Osteocyte (in vitro differentiated cells): ENCODE results near the gene OSCP1. TPM values are rescaled to one million over a fixed set of nuclear protein-coding genes. Genes with fewer than 3 reads are reported as not detected.

ENCODE experiments used
- DNase-seq: peaks from one replicate; pipeline ENCODE4 v3.0.0; 2021; ENCODE audit warnings: mixed read lengths; ENCODE audit not compliant: unreplicated experiment; ENCODE audit errors: extremely low spot score
- H3K27ac Mint-ChIP-seq: one replicate; pipeline ENCODE4 v1.8.0; 2021; ENCODE audit warnings: mild to moderate bottlenecking, mixed read lengths; ENCODE audit not compliant: unreplicated experiment
- H3K27me3 Mint-ChIP-seq: one replicate; pipeline ENCODE4 v1.8.0; 2021; ENCODE audit warnings: mixed read lengths; ENCODE audit not compliant: unreplicated experiment
- H3K36me3 Mint-ChIP-seq: one replicate; pipeline ENCODE4 v1.8.0; 2021; ENCODE audit warnings: mixed read lengths; ENCODE audit not compliant: unreplicated experiment
- H3K4me1 Mint-ChIP-seq: one replicate; pipeline ENCODE4 v1.8.0; 2021; ENCODE audit warnings: mixed read lengths; ENCODE audit not compliant: unreplicated experiment
- H3K4me3 Mint-ChIP-seq: one replicate; pipeline ENCODE4 v1.8.0; 2021; ENCODE audit warnings: mild to moderate bottlenecking, moderate library complexity, mixed read lengths; ENCODE audit not compliant: unreplicated experiment
- H3K9me3 Mint-ChIP-seq: one replicate; pipeline ENCODE4 v1.8.0; 2021; ENCODE audit warnings: mixed read lengths; ENCODE audit not compliant: unreplicated experiment
- total RNA-seq: library from RNA; stranded (reverse); gene quantifications from 2 replicates; pipeline ENCODE4 v1.2.1, GENCODE V29; 2021
- TF ChIP-seq, protein P1 (sequence below): fragments of 200-600 bp; sonication (generic); IDR thresholded peaks from 2 replicates; pipeline ENCODE4 v1.5.0; 2021; ENCODE audit warnings: antibody characterized with exemption, mild to moderate bottlenecking, moderate library complexity

OSCP1 gene
- total RNA-seq, 1 donor from 2014 or later: 5.0 TPM

DNA sequence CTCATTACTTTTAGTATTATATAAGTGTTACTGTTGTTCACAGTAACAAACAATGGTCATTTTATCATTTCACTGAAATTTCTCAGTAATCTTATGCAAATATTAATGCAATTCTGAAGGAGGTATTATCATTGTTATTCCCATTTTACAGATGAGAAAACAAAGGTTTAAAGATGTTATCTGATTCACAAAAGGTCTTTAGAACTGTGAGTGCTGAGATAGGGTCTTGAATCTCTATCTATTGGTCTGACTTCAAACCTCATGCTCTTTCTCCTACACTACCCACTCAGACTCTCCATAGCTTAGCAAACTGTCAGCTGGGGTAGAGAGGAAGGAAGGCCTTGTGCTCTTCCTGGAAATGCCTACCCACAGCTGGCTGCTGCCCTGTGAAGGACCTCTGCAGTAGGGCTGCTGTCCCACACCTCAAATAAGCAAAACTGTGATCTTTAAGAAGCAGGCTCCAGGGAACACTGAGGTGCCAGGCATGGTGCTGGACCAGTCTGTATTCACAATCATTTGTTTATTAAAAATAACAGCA lies 6.2 kb upstream of the OSCP1 start:
- TF ChIP-seq, protein P1, sequence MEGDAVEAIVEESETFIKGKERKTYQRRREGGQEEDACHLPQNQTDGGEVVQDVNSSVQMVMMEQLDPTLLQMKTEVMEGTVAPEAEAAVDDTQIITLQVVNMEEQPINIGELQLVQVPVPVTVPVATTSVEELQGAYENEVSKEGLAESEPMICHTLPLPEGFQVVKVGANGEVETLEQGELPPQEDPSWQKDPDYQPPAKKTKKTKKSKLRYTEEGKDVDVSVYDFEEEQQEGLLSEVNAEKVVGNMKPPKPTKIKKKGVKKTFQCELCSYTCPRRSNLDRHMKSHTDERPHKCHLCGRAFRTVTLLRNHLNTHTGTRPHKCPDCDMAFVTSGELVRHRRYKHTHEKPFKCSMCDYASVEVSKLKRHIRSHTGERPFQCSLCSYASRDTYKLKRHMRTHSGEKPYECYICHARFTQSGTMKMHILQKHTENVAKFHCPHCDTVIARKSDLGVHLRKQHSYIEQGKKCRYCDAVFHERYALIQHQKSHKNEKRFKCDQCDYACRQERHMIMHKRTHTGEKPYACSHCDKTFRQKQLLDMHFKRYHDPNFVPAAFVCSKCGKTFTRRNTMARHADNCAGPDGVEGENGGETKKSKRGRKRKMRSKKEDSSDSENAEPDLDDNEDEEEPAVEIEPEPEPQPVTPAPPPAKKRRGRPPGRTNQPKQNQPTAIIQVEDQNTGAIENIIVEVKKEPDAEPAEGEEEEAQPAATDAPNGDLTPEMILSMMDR: no peak
- H3K9me3 Mint-ChIP-seq: no peaks in the 10 kb centered on the region

DNA sequence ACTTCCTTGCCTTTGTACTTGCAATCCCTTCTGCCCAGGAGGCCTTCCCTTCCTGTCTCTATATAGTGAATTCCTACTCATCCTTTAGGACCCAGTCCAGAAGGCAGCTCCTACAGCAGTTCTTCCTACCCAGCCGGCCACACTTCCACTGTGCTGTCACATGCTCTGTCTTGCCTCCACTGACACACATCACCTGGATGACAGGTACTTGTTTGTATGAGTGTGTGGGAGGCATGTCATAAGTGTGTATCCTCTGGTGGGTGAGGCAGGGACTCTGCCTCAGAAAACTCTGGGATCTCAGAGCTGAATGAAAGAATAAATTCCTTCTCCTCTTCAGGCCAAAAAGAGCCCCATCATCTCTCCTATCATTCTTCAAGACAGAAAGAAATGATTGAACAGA lies 5.1 kb upstream of the OSCP1 start:
- no peak for DNase-seq
- TF ChIP-seq, protein P1: no peak
- H3K27me3 Mint-ChIP-seq: no peaks in the 10 kb centered on the region
- H3K9me3 Mint-ChIP-seq: no peaks in the 10 kb centered on the region
- H3K36me3 Mint-ChIP-seq: peaks cover 26% of the 10 kb centered on the region
- no peak overlapping the region for H3K4me3 Mint-ChIP-seq
- H3K27ac Mint-ChIP-seq: no peak overlapping the region
- H3K4me1 Mint-ChIP-seq: peaks cover 12% of the 10 kb centered on the region

More for the DNA sequence above, 6.2 kb upstream of the OSCP1 start:
- no peak overlapping the region for H3K4me3 Mint-ChIP-seq
- peaks cover 36% of the 10 kb centered on the region for H3K36me3 Mint-ChIP-seq
- DNase-seq: no peak
- peaks cover 10% of the 10 kb centered on the region for H3K4me1 Mint-ChIP-seq
- H3K27me3 Mint-ChIP-seq: no peaks in the 10 kb centered on the region
- no peak overlapping the region for H3K27ac Mint-ChIP-seq

DNA sequence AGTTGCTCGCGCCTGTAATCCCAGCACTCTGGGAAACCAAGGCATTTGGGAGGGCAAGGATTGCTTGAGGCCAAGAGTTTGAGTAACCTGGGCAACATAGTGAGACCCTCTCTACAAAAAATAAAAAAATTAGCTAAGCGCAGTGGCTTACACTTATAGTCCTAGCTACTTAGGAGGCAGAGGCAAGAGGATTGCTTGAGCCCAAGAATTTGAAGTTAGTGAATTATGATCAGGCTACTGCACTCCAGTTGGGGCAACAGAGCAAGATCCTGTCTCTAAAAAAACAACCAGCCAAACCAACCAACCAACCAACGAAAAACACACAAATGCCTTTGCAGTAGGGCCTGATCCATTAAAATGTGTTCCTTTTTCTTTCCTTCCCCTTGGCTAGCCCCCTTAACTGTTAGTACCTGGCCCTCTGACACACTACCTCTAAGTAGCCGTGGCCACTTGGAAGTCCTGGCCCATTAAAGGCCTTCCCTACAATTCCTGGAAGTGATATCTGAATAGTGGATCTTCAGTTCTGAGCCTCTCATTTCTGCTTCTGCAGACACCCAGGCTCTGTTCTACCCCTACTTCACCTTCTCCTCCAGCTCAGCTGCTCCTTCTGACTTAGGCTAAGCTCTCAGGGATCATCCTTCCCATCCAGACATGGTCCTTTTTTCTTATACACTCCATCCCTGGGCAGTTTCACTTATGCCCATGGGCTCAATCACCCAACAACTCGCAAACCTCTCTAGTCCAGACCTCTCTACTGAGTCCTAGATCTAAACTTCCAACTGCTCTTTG lies 3.5 kb upstream of the OSCP1 start:
- TF ChIP-seq, protein P1: no peak
- DNase-seq: no peak
- Mint-ChIP-seq H3K9me3 (no peaks in the 10 kb centered on the region), H3K27ac (no peak overlapping the region), H3K4me1 (peaks cover 24% of the 10 kb centered on the region), H3K36me3 (peaks cover 21% of the 10 kb centered on the region), H3K27me3 (no peaks in the 10 kb centered on the region), H3K4me3 (no peak overlapping the region)

DNA sequence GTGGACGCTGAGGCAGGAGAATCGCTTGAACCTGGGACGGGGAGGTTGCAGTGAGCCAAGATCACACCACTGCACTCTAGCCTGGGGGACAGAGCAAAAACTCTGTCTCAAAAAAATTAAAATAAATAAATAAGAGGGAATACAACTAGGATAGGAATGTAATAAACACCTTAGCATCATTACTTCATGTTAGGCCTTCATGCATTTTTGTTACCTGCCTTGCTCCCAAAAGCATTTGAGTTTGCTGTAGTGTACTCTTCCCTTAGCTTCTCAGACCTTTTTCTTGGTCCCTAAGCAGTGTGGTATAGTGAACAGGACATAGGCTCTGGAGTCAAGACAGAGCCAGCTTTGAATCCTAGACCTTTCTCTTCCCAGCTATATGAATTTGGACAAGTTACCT lies 2.8 kb upstream of the OSCP1 start:
- no peaks in the 10 kb centered on the region for H3K9me3 Mint-ChIP-seq
- no peaks in the 10 kb centered on the region for H3K27me3 Mint-ChIP-seq
- no peak overlapping the region for H3K4me3 Mint-ChIP-seq
- TF ChIP-seq, protein P1: no peak
- no peak for DNase-seq
- H3K36me3 Mint-ChIP-seq: peaks cover 18% of the 10 kb centered on the region
- H3K4me1 Mint-ChIP-seq: peaks cover 24% of the 10 kb centered on the region
- H3K27ac Mint-ChIP-seq: no peak overlapping the region

DNA sequence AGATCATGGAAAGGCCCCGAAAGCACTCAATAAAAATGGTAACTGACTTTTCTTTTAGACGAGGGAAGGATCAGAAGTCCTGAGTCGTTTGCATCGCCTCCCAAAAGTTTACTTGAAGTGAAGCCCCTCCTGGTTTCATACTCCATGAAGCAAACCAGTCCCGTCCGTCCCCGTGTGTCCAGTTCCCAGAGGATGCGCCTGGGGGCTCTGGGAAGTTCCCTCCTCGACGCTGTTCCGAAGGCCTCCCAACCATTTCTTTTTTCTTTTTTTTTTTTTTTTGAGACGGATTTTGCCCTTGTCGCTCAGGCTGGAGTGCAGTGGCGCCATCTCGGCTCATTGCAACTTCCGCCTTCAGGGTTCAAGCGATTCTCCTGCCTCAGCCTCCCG lies 661 bp upstream of the OSCP1 start:
- TF ChIP-seq, protein P1: no peak
- peaks cover 12% of the 10 kb centered on the region for H3K36me3 Mint-ChIP-seq
- H3K4me3 Mint-ChIP-seq: peak overlapping the region; percentile 84
- H3K27ac Mint-ChIP-seq: peak overlapping the region; percentile 95
- no peak for DNase-seq
- H3K27me3 Mint-ChIP-seq: no peaks in the 10 kb centered on the region
- H3K4me1 Mint-ChIP-seq: peaks cover 21% of the 10 kb centered on the region
- H3K9me3 Mint-ChIP-seq: no peaks in the 10 kb centered on the region
